ENCODE measurements around the gene RAB6A. TPM values are rescaled to one million over a fixed set of nuclear protein-coding genes. Genes with fewer than 3 reads are reported as not detected.

Gene RAB6A
- total and polyA plus RNA-seq, 10 of the 15 experiments (the other 5 are each of a cell fraction or from before 2014, with no cell fraction given), result 9.8 to 107 (median 34.1) TPM

- no peaks in the 10 kb centered on the region for H3K9me3 ChIP-seq (replicated peaks; ENCODE audit: control insufficient read depth, insufficient read depth, low read length)
- H3K4me1 ChIP-seq (ENCODE audit: control insufficient read depth, insufficient read depth, low read length), result no peaks in the 10 kb centered on the region; the same call in 1 of the 2 replicates
- DNase-seq (ENCODE audit: low read depth, low spot score) (no peak), ATAC-seq (no peak), FAIRE-seq (no peak)
- WGBS (ENCODE audit: insufficient coverage, insufficient replicate concordance, low lambda C conversion rate, missing lambda C conversion rate), result 0% methylated on average over 1 of the region's 1 CpG
- H3K9ac ChIP-seq (ENCODE audit: control insufficient read depth, insufficient read depth, low read length), result no peak overlapping the region
- H3K4me2 ChIP-seq (ENCODE audit: control insufficient read depth, insufficient read depth), result no peak overlapping the region
- ChIA-PET CTCF (interaction anchor here (1.1 to 1.6 kb wide), 3 partner anchors 10 to 141 kb away, joined by 3 to 7 read pairs (median 3); no protein-coding TSS in a partner anchor), POLR2A (interaction anchor here (0.5 to 8.1 kb wide), 2 partner anchors 11 to 249 kb away, joined by 4 to 106 read pairs; no protein-coding TSS in a partner anchor), RAD21 (ENCODE audit: unreplicated experiment) (no interaction called here), SMC1A (ENCODE audit: uncharacterized antibody, unreplicated experiment) (interaction anchor here (1.8 kb wide), 1 partner anchor 12 kb away, joined by 9 read pairs; no protein-coding TSS in a partner anchor)
- no peaks in the 10 kb centered on the region for H3K27me3 ChIP-seq (replicated peaks in 1 of 2; ENCODE audit: control insufficient read depth in 2 of 2, insufficient read depth in 2 of 2, low read length in 1 of 2)
- no peak overlapping the region for H3K4me3 ChIP-seq
- intact Hi-C loops (cut with micrococcal nuclease; ENCODE audit: unreplicated experiment), result no loop called here
- no peaks in the 10 kb centered on the region for H3K79me2 ChIP-seq (ENCODE audit: control insufficient read depth, insufficient read depth, low read length)
- no peaks in the 10 kb centered on the region for H4K20me1 ChIP-seq (ENCODE audit: control insufficient read depth, insufficient read depth)
- no TSS peak for BruUV-seq (replicated peaks)
- in situ Hi-C loops (cut with MboI), result no loop called here
- TF ChIP-seq, protein P1, sequence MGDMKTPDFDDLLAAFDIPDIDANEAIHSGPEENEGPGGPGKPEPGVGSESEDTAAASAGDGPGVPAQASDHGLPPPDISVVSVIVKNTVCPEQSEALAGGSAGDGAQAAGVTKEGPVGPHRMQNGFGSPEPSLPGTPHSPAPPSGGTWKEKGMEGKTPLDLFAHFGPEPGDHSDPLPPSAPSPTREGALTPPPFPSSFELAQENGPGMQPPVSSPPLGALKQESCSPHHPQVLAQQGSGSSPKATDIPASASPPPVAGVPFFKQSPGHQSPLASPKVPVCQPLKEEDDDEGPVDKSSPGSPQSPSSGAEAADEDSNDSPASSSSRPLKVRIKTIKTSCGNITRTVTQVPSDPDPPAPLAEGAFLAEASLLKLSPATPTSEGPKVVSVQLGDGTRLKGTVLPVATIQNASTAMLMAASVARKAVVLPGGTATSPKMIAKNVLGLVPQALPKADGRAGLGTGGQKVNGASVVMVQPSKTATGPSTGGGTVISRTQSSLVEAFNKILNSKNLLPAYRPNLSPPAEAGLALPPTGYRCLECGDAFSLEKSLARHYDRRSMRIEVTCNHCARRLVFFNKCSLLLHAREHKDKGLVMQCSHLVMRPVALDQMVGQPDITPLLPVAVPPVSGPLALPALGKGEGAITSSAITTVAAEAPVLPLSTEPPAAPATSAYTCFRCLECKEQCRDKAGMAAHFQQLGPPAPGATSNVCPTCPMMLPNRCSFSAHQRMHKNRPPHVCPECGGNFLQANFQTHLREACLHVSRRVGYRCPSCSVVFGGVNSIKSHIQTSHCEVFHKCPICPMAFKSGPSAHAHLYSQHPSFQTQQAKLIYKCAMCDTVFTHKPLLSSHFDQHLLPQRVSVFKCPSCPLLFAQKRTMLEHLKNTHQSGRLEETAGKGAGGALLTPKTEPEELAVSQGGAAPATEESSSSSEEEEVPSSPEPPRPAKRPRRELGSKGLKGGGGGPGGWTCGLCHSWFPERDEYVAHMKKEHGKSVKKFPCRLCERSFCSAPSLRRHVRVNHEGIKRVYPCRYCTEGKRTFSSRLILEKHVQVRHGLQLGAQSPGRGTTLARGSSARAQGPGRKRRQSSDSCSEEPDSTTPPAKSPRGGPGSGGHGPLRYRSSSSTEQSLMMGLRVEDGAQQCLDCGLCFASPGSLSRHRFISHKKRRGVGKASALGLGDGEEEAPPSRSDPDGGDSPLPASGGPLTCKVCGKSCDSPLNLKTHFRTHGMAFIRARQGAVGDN (IDR thresholded peaks at IDR 0.05), result no peak
- TF ChIP-seq DPF2 (IDR thresholded peaks at IDR 0.05) (no peak), NR2C2 (IDR thresholded peaks at IDR 0.05; ENCODE audit: borderline replicate concordance, control insufficient read depth, insufficient read length, low read depth) (no peak)
- no peak overlapping the region for H2AFZ ChIP-seq (ENCODE audit: control insufficient read depth, low read depth, low read length)
- H3K27ac ChIP-seq (ENCODE audit: control insufficient read depth, insufficient read depth), result no peak overlapping the region
- H3K36me3 ChIP-seq (ENCODE audit: control insufficient read depth in 2 of 2, insufficient read depth in 2 of 2, low read length in 1 of 2), result no peaks in the 10 kb centered on the region
Measured at GRCh38 chr11:73766763-73767162, 5.9 kb upstream of the RAB6A start.

All from GM12878 (cell line).